CD4-positive, alpha-beta memory T cell (primary cell): ENCODE data around the gene PLD3. TPM values are rescaled to one million over a fixed set of nuclear protein-coding genes. Genes with fewer than 3 reads are reported as not detected.
A peak's percentile ranks its signal among the peaks of the same experiment; 100 is the strongest.

ENCODE experiments used
- CTCF ChIA-PET: fragments of 350-600 bp; sonication (Branson Sonifier 250); formaldehyde crosslinking; loops from one replicate; lab custom pipeline; 2021; ENCODE audit warnings: inconsistent platforms; ENCODE audit not compliant: partially characterized antibody; lab: Charles Lee
- POLR2A ChIA-PET: fragments of 350-600 bp; sonication (Branson Sonifier 250); formaldehyde crosslinking; loops from one replicate; lab custom pipeline; 2021; ENCODE audit not compliant: partially characterized antibody; lab: Charles Lee
- DNase-seq, 5 donors: peaks; one replicate each; pipeline versions ENCODE4 v3.0.0 to v3.0.0-alpha.2; 2020 to 2022; ENCODE audit warnings: mixed read lengths in 1 of 5
- H3K27ac ChIP-seq: one replicate; pipeline ENCODE4 v1.7.0; 2013; ENCODE audit warnings: low read depth, low read length
- H3K27me3 ChIP-seq: 2 replicates; pipeline ENCODE4 v1.7.0; 2013; ENCODE audit warnings: mild to moderate bottlenecking, low read length, moderate library complexity; ENCODE audit not compliant: insufficient read depth
- H3K36me3 ChIP-seq: 2 replicates; pipeline ENCODE4 v1.7.0; 2013; ENCODE audit warnings: mild to moderate bottlenecking, low read length, moderate library complexity; ENCODE audit not compliant: insufficient read depth
- H3K4me1 ChIP-seq: 2 replicates; pipeline ENCODE4 v1.7.0; 2013; ENCODE audit warnings: mild to moderate bottlenecking, low read length, moderate library complexity; ENCODE audit not compliant: insufficient read depth
- H3K4me3 ChIP-seq, 2 donors: one replicate each; pipeline ENCODE4 v1.7.0; 2013; ENCODE audit warnings: low read length in 2 of 2, mild to moderate bottlenecking in 1 of 2
- H3K9me3 ChIP-seq, 2 donors: one replicate each; pipeline ENCODE4 v1.7.0; 2013; ENCODE audit warnings: low read length in 2 of 2, control low read depth in 1 of 2; ENCODE audit not compliant: control insufficient read depth in 1 of 2
- H3K27ac Mint-ChIP-seq, 7 donors: one replicate each; pipeline ENCODE4 v1.8.0; 2020 to 2021; ENCODE audit warnings: mixed read lengths in 7 of 7, mild to moderate bottlenecking in 6 of 7, inconsistent platforms in 3 of 7, moderate library complexity in 3 of 7
- H3K27me3 Mint-ChIP-seq, 2 donors: one replicate each; pipeline ENCODE4 v1.8.0; 2020 to 2021; ENCODE audit warnings: mixed read lengths in 2 of 2
- H3K36me3 Mint-ChIP-seq, 2 donors: one replicate each; pipeline ENCODE4 v1.8.0; 2020 to 2021; ENCODE audit warnings: mixed read lengths in 2 of 2, inconsistent platforms in 1 of 2, mild to moderate bottlenecking in 1 of 2
- H3K4me1 Mint-ChIP-seq, 4 donors: one replicate each; pipeline ENCODE4 v1.8.0; 2020 to 2021; ENCODE audit warnings: mixed read lengths in 4 of 4, mild to moderate bottlenecking in 1 of 4
- H3K4me3 Mint-ChIP-seq, 8 donors: one replicate each; pipeline ENCODE4 v1.8.0; 2020 to 2021; ENCODE audit warnings: mixed read lengths in 8 of 8, mild to moderate bottlenecking in 7 of 8, moderate library complexity in 6 of 8, inconsistent platforms in 3 of 8
- H3K9me3 Mint-ChIP-seq, 8 donors: one replicate each; pipeline ENCODE4 v1.8.0; 2020 to 2021; ENCODE audit warnings: mixed read lengths in 8 of 8, mild to moderate bottlenecking in 5 of 8, inconsistent platforms in 3 of 8, moderate library complexity in 1 of 8
- intact Hi-C: fragments of 100-400 bp; cut with micrococcal nuclease; formaldehyde crosslinking; loops from one replicate; pipeline ENCODE4 v1.15.1; 2023
- polyA plus RNA-seq, 2 donors: library from polyadenylated mRNA; unstranded; fragments of 300-500 nt; fragmentation: Illumina TruSeq; gene quantifications; one replicate each; pipeline ENCODE4 v1.2.3, GENCODE V29; 2021
- total RNA-seq, 2 experiments: library from RNA; stranded (reverse); gene quantifications; one replicate each; pipeline ENCODE4 v1.2.3, GENCODE V29; 2021

The PLD3 gene
- total and polyA plus RNA-seq, 4 experiments from 2014 or later = 61.0 to 117 (median 95.2) TPM

- Mint-ChIP-seq H3K36me3 (peaks cover 33 to 64% of the 10 kb centered on the region in 2 donors), H3K27ac (no peak overlapping the region), H3K4me3 (no peak overlapping the region), H3K4me1 (no peaks in the 10 kb centered on the region), H3K9me3 (no peaks in the 10 kb centered on the region), H3K27me3 (no peaks in the 10 kb centered on the region)
- Histone ChIP-seq H3K27ac (no peak overlapping the region), H3K9me3 (no peaks in the 10 kb centered on the region), H3K27me3 (no peaks in the 10 kb centered on the region), H3K4me1 (no peaks in the 10 kb centered on the region), H3K4me3 (no peak overlapping the region), H3K36me3 (peaks cover 39% of the 10 kb centered on the region)
- POLR2A ChIA-PET = no interaction called here
- no peak for DNase-seq
- intact Hi-C loops = no loop called here
- CTCF ChIA-PET = no interaction called here
Observed at GRCh38 chr19:40321076-40321475, 27.4 kb upstream of the PLD3 start.

- Histone ChIP-seq H3K36me3 (peaks cover 44% of the 10 kb centered on the region), H3K27me3 (no peaks in the 10 kb centered on the region), H3K27ac (no peak overlapping the region), H3K9me3 (no peaks in the 10 kb centered on the region), H3K4me3 (no peak overlapping the region), H3K4me1 (no peaks in the 10 kb centered on the region)
- no peak for DNase-seq
- Mint-ChIP-seq H3K4me1 (no peaks in the 10 kb centered on the region), H3K36me3 (peaks cover 39 to 67% of the 10 kb centered on the region in 2 donors), H3K27me3 (no peaks in the 10 kb centered on the region), H3K9me3 (no peaks in the 10 kb centered on the region), H3K27ac (no peak overlapping the region), H3K4me3 (no peak overlapping the region)
- CTCF ChIA-PET = no interaction called here
- POLR2A ChIA-PET = no interaction called here
- intact Hi-C loops = no loop called here
Observed at GRCh38 chr19:40321566-40322270, 26.8 kb upstream of the PLD3 start.

- DNase-seq = no peak
- Mint-ChIP-seq H3K27me3 (no peaks in the 10 kb centered on the region), H3K36me3 (peaks cover 38 to 67% of the 10 kb centered on the region in 2 donors), H3K4me1 (no peaks in the 10 kb centered on the region), H3K4me3 (no peak overlapping the region), H3K9me3 (no peaks in the 10 kb centered on the region), H3K27ac (no peak overlapping the region)
- intact Hi-C loops = no loop called here
- CTCF ChIA-PET = no interaction called here
- POLR2A ChIA-PET = no interaction called here
- Histone ChIP-seq H3K36me3 (peaks cover 44% of the 10 kb centered on the region), H3K4me3 (no peak overlapping the region), H3K27me3 (no peaks in the 10 kb centered on the region), H3K4me1 (no peaks in the 10 kb centered on the region), H3K9me3 (no peaks in the 10 kb centered on the region), H3K27ac (no peak overlapping the region)
Observed at GRCh38 chr19:40322271-40322610, 26.3 kb upstream of the PLD3 start.

- Mint-ChIP-seq H3K27me3 (no peaks in the 10 kb centered on the region), H3K27ac (peak overlapping the region in 1 of 7 donors; percentile 41), H3K4me3 (no peak overlapping the region), H3K9me3 (no peaks in the 10 kb centered on the region), H3K36me3 (peaks cover 42 to 71% of the 10 kb centered on the region in 2 donors), H3K4me1 (no peaks in the 10 kb centered on the region)
- ChIA-PET POLR2A (no interaction called here), CTCF (no interaction called here)
- Histone ChIP-seq H3K4me3 (no peak overlapping the region), H3K27me3 (no peaks in the 10 kb centered on the region), H3K4me1 (no peaks in the 10 kb centered on the region), H3K9me3 (no peaks in the 10 kb centered on the region), H3K27ac (no peak overlapping the region), H3K36me3 (peaks cover 48% of the 10 kb centered on the region)
- DNase-seq = no peak
- intact Hi-C loops = no loop called here
Observed at GRCh38 chr19:40322951-40323615, 25.4 kb upstream of the PLD3 start.

DNA sequence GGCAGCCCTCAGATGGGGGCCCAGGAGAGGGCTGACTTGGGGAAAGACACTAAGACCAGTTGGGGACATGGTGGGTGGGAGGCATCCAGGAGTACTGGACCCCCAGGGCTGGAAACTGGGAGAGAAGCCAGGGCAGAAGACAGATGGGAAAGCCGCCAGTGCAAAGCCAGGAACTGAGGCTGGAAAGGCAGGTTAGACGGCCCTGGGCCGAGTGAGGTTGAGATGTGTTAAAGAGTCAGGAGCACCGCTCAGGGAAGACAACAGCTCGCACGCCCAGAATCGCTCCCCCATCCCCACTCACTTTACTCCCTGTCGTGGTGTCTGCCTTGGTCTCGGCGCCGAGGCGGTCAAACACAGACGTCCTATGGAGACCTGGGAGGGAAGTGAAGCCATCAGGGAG is 24.8 kb upstream of the PLD3 start:
- POLR2A ChIA-PET = no interaction called here
- Histone ChIP-seq H3K4me1 (no peaks in the 10 kb centered on the region), H3K27ac (no peak overlapping the region), H3K36me3 (peaks cover 54% of the 10 kb centered on the region), H3K9me3 (no peaks in the 10 kb centered on the region), H3K27me3 (no peaks in the 10 kb centered on the region), H3K4me3 (no peak overlapping the region)
- peak overlapping the region in 1 of 7 donors; percentile 13 for H3K27ac Mint-ChIP-seq
- H3K27me3 Mint-ChIP-seq = no peaks in the 10 kb centered on the region
- CTCF ChIA-PET = no interaction called here
- intact Hi-C loops = no loop called here
- H3K4me1 Mint-ChIP-seq = no peaks in the 10 kb centered on the region
- peaks cover 42 to 73% of the 10 kb centered on the region in 2 donors for H3K36me3 Mint-ChIP-seq
- H3K4me3 Mint-ChIP-seq = no peak overlapping the region
- DNase-seq = no peak
- no peaks in the 10 kb centered on the region for H3K9me3 Mint-ChIP-seq

- H3K4me3 ChIP-seq = no peak overlapping the region
- peak overlapping the region in 1 of 7 donors; percentile 16 for H3K27ac Mint-ChIP-seq
- H3K36me3 Mint-ChIP-seq = peaks cover 52 to 77% of the 10 kb centered on the region in 2 donors
- no peaks in the 10 kb centered on the region for H3K4me1 ChIP-seq
- H3K27ac ChIP-seq = no peak overlapping the region
- DNase-seq = no peak
- H3K4me3 Mint-ChIP-seq = no peak overlapping the region
- ChIA-PET POLR2A (no interaction called here), CTCF (no interaction called here)
- H3K4me1 Mint-ChIP-seq = no peaks in the 10 kb centered on the region
- peaks cover 0 to 2% (median 0%) of the 10 kb centered on the region in 8 donors for H3K9me3 Mint-ChIP-seq
- H3K36me3 ChIP-seq = peaks cover 60% of the 10 kb centered on the region
- H3K27me3 Mint-ChIP-seq = no peaks in the 10 kb centered on the region
- no peaks in the 10 kb centered on the region for H3K9me3 ChIP-seq
- intact Hi-C loops = no loop called here
- H3K27me3 ChIP-seq = no peaks in the 10 kb centered on the region
Observed at GRCh38 chr19:40326201-40326600, 22.3 kb upstream of the PLD3 start.

DNA sequence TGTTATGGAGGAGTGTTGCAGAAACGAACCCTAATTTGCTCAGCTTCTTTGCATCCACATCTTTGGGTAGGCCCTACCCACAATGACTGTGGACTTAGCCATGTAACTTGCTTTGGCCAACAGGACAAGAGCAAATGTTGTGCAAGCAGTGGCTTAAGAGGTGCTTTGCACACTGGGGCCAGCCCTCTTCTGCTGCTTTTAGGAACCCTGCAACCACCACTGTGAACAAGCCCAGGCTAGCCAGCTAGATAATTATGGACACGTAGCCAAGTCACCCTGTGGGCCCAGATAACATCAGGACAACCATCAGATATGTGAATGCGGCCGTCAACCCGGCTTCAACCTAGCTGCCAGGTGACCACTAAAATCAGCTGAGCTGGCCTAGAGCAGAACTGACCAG is 17.4 kb upstream of the PLD3 start:
- no peak overlapping the region for H3K27ac ChIP-seq
- no peaks in the 10 kb centered on the region for H3K4me1 ChIP-seq
- H3K27ac Mint-ChIP-seq = no peak overlapping the region
- no peaks in the 10 kb centered on the region for H3K27me3 Mint-ChIP-seq
- no peaks in the 10 kb centered on the region for H3K9me3 ChIP-seq
- H3K27me3 ChIP-seq = no peaks in the 10 kb centered on the region
- POLR2A ChIA-PET = no interaction called here
- H3K36me3 Mint-ChIP-seq = peaks cover 31 to 67% of the 10 kb centered on the region in 2 donors
- intact Hi-C loops = no loop called here
- no peak overlapping the region for H3K4me3 ChIP-seq
- no peak overlapping the region for H3K4me3 Mint-ChIP-seq
- CTCF ChIA-PET = no interaction called here
- peaks cover 0 to 2% (median 0%) of the 10 kb centered on the region in 8 donors for H3K9me3 Mint-ChIP-seq
- DNase-seq = no peak
- H3K36me3 ChIP-seq = peaks cover 36% of the 10 kb centered on the region
- H3K4me1 Mint-ChIP-seq = no peaks in the 10 kb centered on the region
